GM18517 (cell line): ENCODE data around the gene NKX2-2.

Source experiments
- ATAC-seq: cut with Tn5 transposase; IDR thresholded peaks from one replicate; pipeline ENCODE4 v1.9.1; 2021; ENCODE audit warnings: mild to moderate bottlenecking, moderate library complexity; ENCODE audit not compliant: unreplicated experiment

Gene NKX2-2

DNA sequence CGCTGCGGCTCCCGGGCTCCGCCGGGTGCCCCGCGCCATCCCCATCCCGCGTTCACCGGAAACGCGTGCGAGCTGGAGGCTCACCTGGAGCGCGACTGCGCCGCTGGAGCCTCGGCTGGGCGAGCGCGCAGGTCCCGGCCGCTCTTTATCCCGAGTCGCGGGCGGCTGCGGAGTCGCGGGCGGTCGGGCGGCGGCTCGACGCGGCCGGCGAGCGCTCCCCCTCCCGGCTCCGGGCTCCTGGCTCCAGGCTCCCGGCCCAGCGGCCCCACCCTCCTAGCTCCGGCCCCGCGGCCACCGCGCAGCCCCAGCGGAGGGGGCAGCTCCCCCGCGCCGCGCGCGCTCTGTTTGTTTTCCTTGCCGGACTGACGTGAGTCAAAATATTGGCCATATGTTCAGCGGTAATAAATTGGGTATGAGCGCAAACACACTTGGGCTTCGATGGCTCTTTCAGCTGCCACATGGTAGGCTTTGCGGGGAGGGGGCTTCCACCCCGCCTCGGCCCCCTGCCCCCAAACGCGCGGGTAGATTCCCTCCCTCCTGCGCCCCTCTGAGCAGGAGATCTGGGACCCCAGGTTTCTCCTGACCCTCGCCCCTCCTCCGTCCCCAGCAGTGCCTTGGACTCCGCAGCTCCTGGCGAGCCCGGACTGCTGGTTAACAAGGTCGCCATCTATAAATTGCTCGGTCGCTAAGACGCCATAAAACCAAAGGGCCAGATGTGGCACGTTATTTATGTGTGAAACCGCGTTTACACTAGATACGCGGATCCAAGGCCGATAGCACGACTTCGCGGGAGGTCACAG lies 8.8 kb upstream of the NKX2-2 start:
- no peak for ATAC-seq

DNA sequence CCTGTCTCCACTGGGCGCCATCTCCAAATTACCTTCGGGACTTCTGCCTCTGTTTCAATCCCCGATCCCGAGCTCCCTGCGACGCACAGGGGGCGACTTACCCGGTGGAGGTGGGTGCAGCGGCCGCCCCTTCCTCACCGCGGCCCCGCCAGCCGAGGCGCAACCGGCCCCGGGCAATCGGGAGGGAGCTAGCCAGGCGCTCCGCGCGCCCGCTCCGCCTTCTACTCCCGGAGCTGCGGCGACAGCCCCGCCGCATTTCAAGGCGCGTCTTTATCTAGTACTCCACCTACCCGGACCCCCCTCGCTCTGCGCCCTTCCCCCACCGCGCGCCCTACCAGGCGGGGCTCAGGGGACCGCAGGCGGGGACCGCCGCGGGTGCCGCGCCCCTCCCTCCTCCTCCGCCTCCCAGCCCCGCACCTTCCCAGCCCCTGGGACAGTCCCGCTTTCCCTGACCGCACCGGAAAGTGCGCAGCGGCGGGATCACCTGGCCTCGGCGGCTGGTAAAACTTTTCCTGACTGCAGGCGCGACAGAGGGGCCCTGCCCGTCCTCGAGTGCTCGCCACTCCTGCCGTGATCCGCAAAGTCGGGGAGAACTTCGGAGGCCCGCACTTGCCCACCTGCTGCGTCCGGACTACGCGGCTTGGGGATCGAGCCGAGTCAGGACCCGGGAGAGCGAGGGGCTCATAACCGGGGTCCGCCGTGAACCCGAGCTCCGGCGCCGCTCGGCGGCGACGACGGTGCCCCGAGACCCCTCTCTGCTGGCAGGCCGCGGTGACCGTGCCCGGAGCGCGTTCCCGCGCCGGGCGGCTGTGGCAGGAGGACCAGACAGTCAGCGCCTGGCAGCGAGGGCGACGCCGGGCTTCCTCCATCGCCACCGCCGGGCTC lies 8.0 kb upstream of the NKX2-2 start:
- no peak for ATAC-seq

DNA sequence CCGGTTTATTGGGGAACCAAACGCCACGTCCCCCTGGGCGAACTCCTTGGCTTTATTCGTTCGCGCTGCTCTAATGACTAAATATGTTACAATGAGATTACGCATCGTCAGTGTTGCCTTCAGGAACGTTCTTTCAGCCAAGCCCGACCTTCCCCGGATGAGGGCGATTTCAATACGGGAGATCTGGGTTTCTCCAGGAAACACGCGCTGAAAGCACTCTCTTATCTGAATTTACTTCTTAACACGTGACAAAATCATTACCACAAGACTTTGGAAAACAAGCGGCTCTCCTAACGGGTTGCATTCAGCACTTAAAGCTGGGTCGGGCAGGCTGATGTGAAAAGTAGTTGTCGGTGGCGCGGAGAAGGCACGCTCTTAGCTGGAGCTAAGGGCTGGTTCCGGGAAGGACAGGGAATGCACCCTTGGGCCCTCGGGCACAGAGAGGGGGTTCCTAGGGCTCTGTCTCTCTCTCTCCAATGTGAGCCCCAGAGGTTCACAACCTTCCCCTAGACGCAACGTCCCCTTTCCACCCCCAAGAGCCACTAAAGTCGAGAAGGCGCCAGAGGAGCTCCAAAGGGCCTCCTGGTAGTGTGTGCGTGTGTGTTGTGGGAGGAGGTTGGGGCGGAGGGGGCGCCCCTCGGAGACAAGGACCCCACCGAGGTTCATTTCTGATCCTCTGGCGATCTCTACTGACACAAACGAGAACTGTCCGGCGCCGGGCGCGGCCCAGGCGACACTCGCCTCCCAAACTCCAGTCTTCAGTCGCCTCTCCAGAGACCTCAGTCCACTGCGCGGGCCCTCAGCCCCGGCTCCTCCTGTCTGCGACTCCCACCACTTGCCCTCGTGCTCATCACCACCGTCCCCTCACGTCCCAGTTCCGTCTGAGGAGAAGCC lies 7.1 kb upstream of the NKX2-2 start:
- no peak for ATAC-seq

DNA sequence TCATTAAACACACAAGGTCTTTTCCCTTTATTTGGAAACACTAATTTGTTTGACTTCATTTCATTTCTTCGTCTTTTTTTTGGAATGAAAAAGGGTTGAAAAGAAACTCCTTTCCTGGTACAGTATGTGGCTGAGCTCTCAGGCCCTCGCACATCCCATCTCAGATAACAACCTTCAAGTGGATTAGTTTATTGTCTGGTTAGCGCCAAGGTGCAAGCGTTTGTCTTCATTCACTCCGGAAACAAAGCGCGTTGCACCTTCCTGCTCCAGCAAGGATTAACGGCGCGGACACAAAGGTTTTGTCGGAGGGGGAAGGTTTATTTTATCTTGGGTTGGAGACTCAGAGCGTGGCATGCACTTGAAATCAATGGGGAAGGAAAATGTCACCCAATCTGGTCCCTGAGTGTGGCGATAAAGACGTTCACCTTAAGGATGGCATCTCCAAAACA lies 5.3 kb upstream of the NKX2-2 start:
- ATAC-seq = no peak

DNA sequence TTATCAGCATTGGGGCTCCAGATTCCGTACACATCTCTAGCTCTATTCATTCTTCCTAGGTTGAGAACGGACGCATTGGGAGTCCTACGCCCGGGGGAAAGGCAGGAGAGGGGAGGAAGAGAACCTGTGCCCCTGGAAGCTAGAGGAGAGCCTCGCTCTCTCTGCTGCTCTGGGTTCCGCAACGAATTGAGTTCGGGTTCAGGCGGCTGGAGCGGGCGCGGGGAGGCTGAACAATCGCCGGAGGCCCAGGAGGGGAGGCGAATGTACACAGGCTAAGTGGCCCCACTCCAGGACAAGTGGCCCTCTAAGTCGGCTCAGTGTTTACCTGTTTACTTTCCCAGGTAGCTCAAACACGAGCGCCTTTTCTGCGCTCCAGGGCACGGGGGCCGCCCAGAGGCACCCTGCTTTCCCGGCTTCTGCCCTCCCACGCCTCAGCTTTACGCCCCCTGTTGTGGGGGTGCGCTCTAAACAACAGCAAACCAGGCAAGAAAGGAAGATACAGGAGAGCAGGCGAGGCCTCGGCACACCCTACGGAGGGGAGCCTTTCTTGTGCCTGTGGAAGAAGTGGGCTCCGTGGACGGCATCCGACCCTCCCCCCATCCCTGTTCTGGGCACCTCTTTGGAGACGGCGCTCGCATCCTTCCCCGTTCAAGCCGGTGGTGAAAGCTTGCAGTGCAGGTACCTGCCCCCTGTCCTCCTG lies 4.6 kb upstream of the NKX2-2 start:
- ATAC-seq = no peak

DNA sequence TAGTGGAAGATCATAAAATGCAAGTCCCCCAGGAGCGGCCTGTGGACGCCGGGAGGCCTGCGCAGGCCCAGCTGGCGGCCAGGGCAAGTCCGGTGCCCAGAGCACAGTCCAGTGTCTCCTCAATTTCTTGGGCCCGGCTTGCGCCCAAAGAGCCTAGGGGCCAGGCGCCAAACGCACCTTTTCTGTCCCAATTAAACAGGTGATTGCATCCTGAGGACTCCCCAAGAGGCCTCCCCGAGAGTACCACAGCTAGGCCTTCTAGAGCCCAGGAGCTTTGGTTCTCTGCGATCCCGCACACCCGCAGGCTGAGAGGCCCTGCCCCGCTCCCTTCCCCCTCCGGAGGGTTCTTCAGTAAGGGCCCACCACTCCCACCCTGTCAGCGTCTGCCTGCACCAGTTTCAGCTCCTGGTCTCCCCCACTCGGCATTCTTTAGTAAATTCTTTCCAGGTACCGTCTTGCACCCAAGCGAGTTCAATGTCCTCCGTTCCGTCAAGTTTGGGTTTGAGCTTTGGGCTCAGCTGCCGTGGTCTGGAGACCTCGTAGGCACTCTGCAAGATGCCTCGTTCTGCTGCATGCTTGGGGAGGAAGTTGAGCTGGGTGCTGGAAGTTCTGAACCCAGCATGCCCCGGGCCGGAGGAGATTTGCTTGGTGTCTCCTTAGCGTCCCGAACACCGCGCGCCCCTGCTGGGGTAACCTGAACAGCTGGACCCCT lies 3.9 kb upstream of the NKX2-2 start:
- ATAC-seq = no peak

DNA sequence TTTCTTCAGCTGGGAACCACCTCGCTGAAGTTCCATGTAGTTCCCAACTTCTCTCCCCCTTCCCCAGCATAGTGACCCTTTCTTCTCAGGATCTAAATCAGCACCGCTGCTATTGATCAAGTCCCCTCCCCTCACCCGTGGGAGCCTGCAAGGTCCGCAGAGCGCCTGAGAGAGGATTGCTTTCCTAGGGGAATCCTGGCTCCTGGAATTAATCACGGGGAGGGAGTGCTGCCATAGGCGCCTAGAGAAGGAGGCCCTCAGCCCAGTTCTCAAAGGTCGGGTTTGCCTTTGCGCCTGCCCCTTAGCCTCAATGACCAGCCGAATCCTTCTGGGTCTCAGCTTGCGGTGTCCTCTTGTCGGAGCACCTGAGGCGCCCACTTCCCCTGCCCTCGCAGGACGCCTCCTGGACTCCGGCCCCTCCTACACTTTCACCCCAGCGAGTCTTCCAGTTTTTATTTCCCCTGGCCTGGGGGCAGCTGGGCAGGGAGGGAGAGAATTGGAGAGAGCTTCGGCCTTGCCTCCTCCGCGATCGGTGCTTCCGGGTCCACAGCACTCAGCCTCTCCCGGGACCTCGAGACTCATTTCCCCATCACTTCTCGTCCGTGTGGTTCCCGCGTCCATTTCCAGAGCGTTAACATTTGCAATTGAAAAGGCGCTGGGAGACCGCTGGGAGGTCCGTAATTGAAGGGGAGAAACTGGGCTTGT lies 3.1 kb upstream of the NKX2-2 start:
- ATAC-seq = no peak

DNA sequence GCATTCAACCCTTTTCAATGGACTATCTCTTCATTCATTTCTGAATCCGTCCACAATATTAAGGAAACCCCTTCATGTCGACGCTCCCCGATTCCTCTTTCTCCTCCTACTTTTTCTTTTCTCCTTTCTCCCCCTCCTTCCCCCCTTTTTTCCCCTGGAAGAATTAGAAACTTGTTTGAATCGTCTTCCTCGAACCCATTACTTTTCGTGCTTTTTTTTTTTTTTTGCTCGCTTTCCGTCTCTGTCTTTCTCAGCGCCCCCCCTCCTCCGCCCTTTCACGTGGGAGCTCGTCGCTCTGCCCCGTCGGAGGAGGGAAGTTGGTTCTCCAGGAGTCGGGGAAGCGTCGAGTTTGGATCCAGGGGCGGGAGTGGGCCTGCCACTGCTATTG lies 2.3 kb upstream of the NKX2-2 start:
- ATAC-seq = no peak

DNA sequence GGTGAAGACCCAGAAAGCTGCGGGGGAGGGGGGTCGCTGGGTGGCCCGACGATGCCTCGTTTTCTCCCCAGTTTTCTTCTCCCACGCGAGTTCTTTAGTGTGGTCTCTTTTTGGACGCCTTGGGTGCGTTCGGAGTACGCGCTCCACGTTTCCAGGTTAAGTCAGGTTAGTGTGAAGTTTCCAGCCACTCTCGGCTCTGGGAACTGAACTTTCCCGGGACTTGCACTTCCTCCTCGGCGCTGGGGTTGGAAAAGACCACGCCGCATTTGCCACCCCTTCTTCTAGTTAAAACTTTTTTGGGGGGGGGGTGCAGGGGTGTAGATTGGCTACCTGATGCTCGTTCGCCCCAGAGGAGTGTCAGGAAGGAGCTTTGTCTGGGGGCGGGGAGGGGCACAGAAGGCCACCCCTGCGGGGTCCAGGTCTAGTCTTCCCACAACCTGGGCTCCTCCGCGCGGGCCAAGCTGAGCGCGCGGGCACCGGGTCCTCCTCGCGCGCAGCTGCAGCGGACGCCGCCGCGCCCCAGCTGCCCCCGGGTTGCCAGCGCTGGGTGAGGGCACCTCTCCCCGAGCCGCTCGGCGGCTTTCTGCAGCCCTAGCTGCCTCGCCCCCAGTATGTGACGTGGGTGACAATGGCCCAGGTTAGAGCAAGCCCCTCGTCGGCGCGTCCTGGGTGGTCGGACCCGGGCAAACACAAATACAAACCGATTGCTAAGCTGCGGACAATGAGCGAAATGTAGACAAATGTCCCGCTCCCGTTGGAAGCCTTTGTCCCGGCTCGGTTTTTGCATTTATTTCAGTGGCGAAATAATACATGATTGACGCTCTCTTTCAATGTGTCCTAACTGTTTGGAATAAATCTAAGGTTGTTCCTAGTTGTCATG lies 1.7 kb upstream of the NKX2-2 start:
- ATAC-seq = no peak

DNA sequence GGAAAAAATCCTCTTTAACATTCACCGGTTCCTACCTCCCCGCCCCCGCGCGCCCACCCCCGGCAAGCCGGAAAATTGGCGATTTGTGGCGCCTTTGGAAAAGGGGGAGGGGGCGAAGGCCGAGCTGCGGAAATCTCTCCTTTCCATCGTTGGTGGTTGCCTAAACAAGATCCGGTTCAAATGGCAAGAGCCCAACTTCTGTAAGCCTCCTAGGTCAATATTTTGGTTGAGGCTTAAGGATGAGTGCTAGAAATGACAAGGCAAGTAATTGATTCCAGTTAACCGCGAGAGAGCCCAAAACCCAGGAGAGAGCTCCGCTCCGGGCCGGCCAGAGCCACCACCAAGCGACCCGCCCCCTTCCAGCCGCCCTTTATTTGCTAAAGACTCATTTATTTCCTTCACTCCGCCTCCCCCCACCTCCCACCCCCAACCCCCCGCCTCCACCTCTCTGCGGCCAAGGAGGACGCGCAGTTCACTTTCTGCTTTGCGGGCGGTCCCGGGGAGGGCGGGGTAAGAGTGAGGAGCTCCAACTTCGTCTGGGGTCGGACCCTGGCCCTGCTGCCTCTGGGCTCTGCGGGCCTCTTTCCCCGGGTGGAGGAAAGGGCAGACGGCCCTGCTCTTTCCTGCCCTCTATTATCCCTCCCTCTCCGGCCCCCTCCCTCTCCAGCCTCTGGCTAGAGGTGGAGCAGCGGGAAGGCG lies 838 bp upstream of the NKX2-2 start:
- ATAC-seq = no peak

DNA sequence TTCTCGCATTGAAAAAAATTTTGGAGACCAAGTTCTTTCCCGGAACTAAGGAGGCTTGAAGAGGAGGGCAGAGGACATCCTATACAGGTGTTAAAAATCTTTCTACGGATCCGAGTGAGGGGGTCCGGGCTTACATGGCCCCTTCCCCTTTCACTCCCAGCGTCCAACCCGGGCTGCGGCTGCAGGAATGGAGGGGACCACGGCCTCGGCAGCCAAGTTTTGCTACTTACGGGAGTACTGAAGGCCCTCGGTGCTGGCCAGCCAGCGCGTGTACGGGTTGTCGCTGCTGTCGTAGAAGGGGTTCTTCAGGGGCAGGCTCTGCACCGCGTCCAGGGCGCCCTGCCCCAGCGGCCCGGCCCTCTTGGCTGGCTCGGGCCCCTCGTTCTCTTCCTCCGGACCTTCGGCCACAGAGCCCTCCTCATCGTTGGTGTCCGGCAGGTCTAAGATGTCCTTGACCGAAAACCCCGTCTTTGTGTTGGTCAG lies 642 bp downstream of the NKX2-2 start:
- no peak for ATAC-seq

DNA sequence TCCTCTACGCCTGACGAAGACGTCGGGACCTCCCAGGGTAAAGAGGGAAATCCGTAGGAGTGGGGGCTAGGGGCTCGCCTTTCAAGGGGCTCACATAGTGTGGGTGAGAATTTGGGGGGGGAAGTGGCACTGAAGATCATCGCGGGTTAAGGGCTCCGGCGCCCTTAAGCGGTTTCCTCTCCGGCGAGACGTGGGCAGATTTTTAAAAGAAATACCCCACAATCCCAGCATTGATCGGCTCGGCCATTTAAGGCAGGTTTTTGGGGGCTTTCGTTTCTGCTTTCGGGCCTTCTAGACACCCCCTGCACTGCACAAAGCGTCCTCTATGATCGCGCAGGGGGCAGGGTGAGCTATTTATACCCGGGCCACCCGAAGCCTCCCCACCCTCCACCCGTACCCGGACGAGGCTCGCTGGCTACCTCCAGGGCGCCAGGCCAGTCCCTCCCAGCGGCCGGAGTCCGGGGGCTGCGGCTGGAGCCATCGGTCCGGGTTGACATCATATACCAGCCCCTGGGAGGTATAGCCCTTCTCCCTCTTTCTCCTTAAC lies 1.2 kb downstream of the NKX2-2 start:
- no peak for ATAC-seq

DNA sequence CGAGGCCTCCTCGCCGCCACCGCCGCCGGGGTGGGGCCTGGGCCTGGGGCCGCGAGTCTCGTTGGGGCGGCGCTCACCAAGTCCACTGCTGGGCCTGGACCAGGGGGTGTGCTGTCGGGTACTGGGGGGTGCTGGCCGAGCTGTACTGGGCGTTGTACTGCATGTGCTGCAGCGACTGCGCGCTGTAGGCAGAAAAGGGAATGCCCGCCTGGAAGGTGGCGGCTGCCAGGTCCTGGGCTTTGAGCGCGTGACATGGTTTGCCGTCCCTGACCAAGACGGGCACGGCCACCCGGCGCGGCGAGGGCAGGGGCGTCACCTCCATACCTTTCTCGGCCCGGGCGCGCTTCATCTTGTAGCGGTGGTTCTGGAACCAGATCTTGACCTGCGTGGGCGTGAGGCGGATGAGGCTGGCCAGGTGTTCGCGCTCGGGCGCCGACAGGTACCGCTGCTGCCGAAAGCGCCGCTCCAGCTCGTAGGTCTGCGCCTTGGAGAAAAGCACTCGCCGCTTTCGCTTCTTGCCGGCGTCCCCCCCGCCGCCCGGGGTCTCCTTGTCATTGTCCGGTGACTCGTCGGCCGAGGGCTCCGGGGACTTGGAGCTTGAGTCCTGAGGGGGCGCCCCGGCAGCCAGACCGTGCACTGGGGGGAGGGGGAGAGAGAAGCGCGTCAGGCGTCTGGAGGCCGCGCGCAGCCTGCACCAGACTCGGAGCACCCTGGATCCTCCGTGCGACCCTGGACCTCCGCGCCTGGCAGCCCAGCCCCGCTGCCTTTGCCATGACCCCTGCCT lies 1.8 kb downstream of the NKX2-2 start:
- no peak for ATAC-seq

DNA sequence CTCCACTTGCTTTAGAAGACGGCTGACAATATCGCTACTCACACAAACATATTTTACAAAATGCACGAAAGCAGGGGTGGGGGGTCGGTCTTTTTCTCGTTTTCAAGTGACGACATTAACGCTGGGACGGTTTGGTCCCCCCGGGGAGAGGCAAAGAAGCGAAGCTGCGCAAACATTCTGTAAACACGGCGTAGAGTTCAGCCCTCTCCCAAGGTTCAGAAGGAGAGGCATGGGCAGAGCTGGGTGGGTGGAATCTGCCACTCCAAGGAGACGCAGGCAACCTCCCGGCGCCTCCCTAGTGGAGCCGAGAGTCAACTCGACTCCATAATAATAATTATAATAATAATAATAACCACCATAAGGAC lies 2.4 kb downstream of the NKX2-2 start:
- ATAC-seq = no peak

DNA sequence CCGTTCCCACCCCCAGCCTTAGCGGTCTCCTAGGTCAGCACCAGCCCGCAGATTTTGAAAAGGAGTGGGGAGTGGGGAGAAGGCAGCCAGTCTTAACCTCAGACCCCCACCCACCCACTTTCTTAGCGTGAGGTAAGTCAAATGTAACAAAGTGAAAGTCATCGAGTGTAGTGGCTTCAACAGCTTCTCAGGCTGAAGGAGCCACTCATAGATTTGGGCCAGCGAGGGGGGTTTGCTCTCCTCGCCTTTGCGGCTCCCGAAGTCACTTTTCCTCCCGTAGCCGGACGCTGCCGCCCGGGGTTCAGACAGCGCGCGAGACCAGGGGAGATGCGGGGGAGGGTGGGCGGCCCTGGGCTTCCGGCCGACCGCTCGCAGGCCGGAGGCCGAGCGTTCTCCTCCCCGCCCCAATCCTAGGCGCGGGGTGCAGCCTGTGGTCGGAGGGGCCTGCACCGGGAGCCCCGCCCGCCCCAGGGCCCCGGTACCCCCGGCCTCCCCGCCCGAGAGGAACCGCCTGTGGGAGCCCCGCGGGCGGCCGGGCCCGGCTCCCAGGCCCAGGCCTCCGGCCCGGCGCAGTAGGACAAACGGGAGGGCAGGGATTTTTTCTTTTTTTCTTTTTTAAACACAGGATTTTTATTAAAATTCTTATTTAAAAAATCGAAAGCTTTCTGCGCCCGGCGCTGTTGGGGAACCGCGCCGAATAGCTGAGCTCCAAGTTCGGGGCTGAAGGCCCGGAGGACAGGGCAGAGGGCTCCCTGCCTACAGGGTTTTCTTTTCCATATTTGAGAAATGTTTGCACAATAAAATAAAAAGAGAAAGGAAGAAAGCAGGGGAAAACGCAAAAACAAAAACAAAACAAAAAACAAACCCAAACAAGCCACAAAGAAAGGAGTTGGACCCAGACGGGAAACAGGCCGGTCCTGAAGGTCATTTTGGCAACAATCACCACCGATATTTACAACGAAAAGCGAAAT lies 3.2 kb downstream of the NKX2-2 start:
- no peak for ATAC-seq
